ENCODE data around the gene AARS2. TPM values are rescaled to one million over a fixed set of nuclear protein-coding genes. Genes with fewer than 3 reads are reported as not detected.
"Not testable (repeated sequence)": the region's sequence is repeated elsewhere in the genome, so short reads cannot be mapped to it uniquely, and the experiment has no call there.

Gene AARS2
- total and polyA plus RNA-seq, 11 donors = 4.1 to 9.8 (median 7.6) TPM

DNA sequence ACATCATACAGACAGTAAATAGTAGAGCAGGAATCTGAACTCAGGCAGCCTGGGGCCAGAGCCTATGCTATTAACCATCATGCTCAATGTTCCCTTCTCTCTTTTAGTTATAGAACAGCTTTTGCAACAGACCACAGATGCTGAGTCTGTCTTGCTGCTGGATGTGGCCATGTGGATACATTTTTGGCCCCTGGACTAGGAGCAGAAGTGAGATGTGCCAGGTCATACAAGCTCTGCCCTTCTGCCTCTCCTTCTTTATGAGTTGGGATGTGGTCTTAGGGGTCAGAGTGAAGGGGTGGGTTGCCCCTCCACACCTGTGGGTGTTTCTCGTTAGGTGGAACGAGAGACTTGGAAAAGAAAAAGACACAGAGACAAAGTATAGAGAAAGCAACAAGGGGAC is 14.6 kb upstream of the AARS2 start:
- intact Hi-C loops (cut with DNase I) = no loop called here

DNA sequence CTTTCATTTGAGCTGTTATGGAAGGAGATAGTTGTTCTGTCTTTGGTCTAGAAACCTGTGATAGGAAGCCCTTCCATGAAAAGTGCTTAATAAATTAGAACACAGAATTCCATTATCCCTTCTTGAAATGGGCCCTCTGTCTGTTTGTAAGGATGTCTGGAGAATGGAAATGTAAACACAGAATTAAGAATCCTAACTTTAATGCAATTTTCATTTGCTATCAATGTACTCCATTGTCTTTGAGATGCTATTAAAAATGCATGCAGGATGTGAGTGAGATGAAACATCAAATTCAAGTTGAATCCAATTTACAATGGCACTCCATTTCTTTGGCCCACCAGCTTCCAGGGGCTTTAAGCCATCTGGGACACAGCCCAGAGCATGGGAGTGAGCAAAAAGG is 13.9 kb upstream of the AARS2 start:
- Histone ChIP-seq H3K4me1 (no peaks in the 10 kb centered on the region), H3K36me3 (no peaks in the 10 kb centered on the region), H3K9me3 (no peaks in the 10 kb centered on the region), H3K27me3 (peaks cover 0 to 45% (median 10%) of the 10 kb centered on the region in 9 donors), H3K4me3 (no peak overlapping the region), H3K27ac (no peak overlapping the region)
- ATAC-seq (no peak), DNase-seq (no peak)
- intact Hi-C loops (cut with DNase I) = no loop called here
- TF ChIP-seq, protein P1, sequence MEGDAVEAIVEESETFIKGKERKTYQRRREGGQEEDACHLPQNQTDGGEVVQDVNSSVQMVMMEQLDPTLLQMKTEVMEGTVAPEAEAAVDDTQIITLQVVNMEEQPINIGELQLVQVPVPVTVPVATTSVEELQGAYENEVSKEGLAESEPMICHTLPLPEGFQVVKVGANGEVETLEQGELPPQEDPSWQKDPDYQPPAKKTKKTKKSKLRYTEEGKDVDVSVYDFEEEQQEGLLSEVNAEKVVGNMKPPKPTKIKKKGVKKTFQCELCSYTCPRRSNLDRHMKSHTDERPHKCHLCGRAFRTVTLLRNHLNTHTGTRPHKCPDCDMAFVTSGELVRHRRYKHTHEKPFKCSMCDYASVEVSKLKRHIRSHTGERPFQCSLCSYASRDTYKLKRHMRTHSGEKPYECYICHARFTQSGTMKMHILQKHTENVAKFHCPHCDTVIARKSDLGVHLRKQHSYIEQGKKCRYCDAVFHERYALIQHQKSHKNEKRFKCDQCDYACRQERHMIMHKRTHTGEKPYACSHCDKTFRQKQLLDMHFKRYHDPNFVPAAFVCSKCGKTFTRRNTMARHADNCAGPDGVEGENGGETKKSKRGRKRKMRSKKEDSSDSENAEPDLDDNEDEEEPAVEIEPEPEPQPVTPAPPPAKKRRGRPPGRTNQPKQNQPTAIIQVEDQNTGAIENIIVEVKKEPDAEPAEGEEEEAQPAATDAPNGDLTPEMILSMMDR (IDR thresholded peaks at IDR 0.05) = no peak
- no peak for TF ChIP-seq POLR2A (IDR thresholded peaks at IDR 0.05)

More for the DNA sequence above, 14.6 kb upstream of the AARS2 start:
- 67 to 82% (median 80%) methylated on average over 2 of the region's 2 CpGs for WGBS, 4 donors
- Histone ChIP-seq H3K9me3 (no peaks in the 10 kb centered on the region), H3K36me3 (no peaks in the 10 kb centered on the region), H3K4me1 (no peaks in the 10 kb centered on the region), H3K4me3 (no peak overlapping the region), H3K27me3 (peaks cover 0 to 50% (median 10%) of the 10 kb centered on the region in 9 donors), H3K27ac (no peak overlapping the region)
- no peak for TF ChIP-seq POLR2A (IDR thresholded peaks at IDR 0.05)
- TF ChIP-seq, protein P1 (IDR thresholded peaks at IDR 0.05) = no peak
- DNase-seq (no peak), ATAC-seq (no peak)

DNA sequence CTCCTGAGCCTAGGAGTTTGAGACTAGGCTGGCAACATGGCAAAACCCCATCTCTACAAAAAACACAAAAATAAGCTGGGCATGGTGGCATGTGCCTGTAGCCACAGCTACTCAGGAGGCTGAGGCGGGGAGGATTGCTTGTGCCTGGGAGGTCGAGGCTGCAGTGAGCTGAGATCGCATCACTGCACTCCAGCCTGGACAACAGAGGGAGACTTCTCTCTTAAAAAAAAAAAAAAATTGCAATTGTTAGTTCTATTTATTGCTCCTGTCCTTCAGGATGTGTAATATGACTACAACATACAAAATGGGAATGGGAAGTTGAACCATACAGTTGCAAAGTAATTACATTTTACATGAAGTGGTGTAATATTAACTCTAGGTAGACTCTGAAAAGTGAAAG is 8.1 kb upstream of the AARS2 start:
- Histone ChIP-seq H3K27me3 (peaks cover 0 to 21% (median 3%) of the 10 kb centered on the region in 9 donors), H3K27ac (no peak overlapping the region), H3K4me3 (no peak overlapping the region), H3K36me3 (no peaks in the 10 kb centered on the region), H3K9me3 (no peaks in the 10 kb centered on the region), H3K4me1 (no peaks in the 10 kb centered on the region)
- ATAC-seq (no peak), DNase-seq (no peak)
- TF ChIP-seq, protein P1 (IDR thresholded peaks at IDR 0.05) = no peak
- no peak for TF ChIP-seq POLR2A (IDR thresholded peaks at IDR 0.05)
- intact Hi-C loops (cut with DNase I) = no loop called here
- WGBS, 4 donors = 80 to 87% (median 85%) methylated on average over 3 of the region's 3 CpGs

DNA sequence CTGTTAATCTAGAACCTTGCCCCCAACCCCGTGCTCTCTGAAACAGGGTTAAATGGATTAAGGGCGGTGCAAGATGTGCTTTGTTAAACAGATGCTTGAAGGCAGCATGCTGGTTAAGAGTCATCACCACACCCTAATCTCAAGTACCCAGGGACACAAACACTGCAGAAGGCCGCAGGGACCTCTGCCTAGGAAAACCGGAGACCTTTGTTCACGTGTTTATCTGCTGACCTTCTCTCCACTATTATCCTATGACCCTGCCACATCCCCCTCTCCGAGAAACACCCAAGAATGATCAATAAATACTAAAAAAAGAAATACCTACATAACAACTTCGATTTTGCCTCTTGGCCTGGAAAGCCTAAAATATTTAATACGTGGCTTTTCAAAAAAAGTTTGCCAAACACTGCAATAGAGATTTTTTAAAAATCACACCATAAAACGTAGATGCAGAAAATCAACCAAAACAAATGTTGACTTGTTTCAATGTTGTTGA is 4.0 kb upstream of the AARS2 start:
- intact Hi-C loops (cut with DNase I) = loop anchor here in 1 of 10 donors (10.0 kb wide), 1 partner anchor 212 kb away; no protein-coding TSS in a partner anchor
- WGBS, 4 donors = 60 to 72% (median 67%) methylated on average over 9 of the region's 9 CpGs

DNA sequence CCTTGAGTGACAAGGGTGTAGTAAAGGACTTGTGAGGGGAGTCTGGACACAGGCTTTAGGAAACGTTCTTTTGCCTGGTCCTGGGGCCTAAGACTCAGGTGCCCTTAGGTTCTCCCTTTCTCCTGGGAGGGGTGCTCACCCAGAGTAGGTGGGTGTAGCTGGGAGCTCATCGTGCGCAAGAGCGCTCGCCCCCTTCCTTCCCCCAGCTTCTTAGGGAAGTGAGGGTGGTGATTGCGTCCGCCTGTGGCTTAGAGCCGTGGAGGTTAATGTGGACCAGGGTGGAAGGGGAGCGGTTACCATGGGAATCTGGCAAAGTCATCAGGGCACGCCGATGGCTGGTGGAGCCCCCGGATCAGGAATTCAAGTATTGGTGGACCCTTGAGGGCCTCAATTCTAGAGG is 3.3 kb upstream of the AARS2 start:
- TF ChIP-seq, protein P1 (IDR thresholded peaks at IDR 0.05) = no peak
- TF ChIP-seq POLR2A (IDR thresholded peaks at IDR 0.05) = no peak
- no peak for ATAC-seq
- Histone ChIP-seq H3K9me3 (no peaks in the 10 kb centered on the region), H3K36me3 (peaks cover 0 to 4% (median 0%) of the 10 kb centered on the region in 9 donors), H3K27me3 (peaks cover 0 to 19% (median 0%) of the 10 kb centered on the region in 9 donors), H3K4me1 (peaks cover 0 to 16% (median 10%) of the 10 kb centered on the region in 12 donors), H3K4me3 (no peak overlapping the region), H3K27ac (no peak overlapping the region)
- WGBS, 4 donors = 79 to 87% (median 82%) methylated on average over 12 of the region's 12 CpGs
- no peak for DNase-seq
- intact Hi-C loops (cut with DNase I) = loop anchor here in 1 of 10 donors (10.0 kb wide), 1 partner anchor 212 kb away; no protein-coding TSS in a partner anchor

More for the DNA sequence above, 4.0 kb upstream of the AARS2 start:
- peaks cover 0 to 21% (median 0%) of the 10 kb centered on the region in 9 donors for H3K27me3 ChIP-seq
- not testable (repeated sequence) for H3K27ac ChIP-seq, H3K36me3 ChIP-seq, H3K4me3 ChIP-seq, H3K9me3 ChIP-seq, ATAC-seq, DNase-seq
- H3K4me1 ChIP-seq = peaks cover 0 to 10% (median 4%) of the 10 kb centered on the region in 12 donors
